Embryonic facial prominence (tissue), 1 donor: ENCODE measurements around the gene TRMT11.

Experiments
- DNase-seq: peaks from one replicate; pipeline ENCODE4 v3.0.0-alpha.2; 2016; ENCODE audit errors: extremely low spot score

Gene TRMT11

GRCh38 chr6:126075335-126076071 is 89.2 kb downstream of the TRMT11 start:
- no peak for DNase-seq

- DNase-seq: no peak
These were observed 90.8 kb downstream of the TRMT11 start for GRCh38 chr6:126076992-126077664.

GRCh38 chr6:126077810-126078776 is 91.8 kb downstream of the TRMT11 start:
- DNase-seq: no peak

- no peak for DNase-seq
These were observed 97.5 kb downstream of the TRMT11 start for GRCh38 chr6:126083875-126084274.

GRCh38 chr6:126086560-126086959 is 100.2 kb downstream of the TRMT11 start:
- no peak for DNase-seq
